Measurements from ENCODE around the gene CACNA1G. TPM values are rescaled to one million over a fixed set of nuclear protein-coding genes. Genes with fewer than 3 reads are reported as not detected.

The CACNA1G gene
- total and polyA plus RNA-seq, 9 of the 15 experiments (the other 6 are each of a cell fraction or from before 2014, with no cell fraction given): 0.01 TPM; not detected in 8

GRCh38 chr17:50626037-50626574, 65.6 kb downstream of the CACNA1G start (continued):
- TF ChIP-seq REST (IDR thresholded peaks at IDR 0.05; ENCODE audit: borderline replicate concordance) (peak; percentile 86), REST (CRISPR knock-in tag; IDR thresholded peaks at IDR 0.05; ENCODE audit: low read depth) (no peak), ARID2 (IDR thresholded peaks at IDR 0.05) (0 out of 2 replicates have a peak, but pooled peaks have one; percentile 37), ZNF583 (CRISPR knock-in tag; IDR thresholded peaks at IDR 0.05) (no peak), E4F1 (CRISPR knock-in tag; IDR thresholded peaks at IDR 0.05; ENCODE audit: borderline replicate concordance) (no peak), MAZ (CRISPR knock-in tag; conservative IDR thresholded peaks at IDR 0.05 in 1 of 2, IDR thresholded peaks at IDR 0.05 in 1 of 2) (peak in 1 of 2 experiments; percentile 64; a peak in 2 of 4 replicates), TCF7 (IDR thresholded peaks at IDR 0.05; ENCODE audit: borderline replicate concordance) (no peak), KDM4B (IDR thresholded peaks at IDR 0.05; ENCODE audit: borderline replicate concordance in 2 of 2, low read depth in 1 of 2) (no peak), ZBTB7A (IDR thresholded peaks at IDR 0.05; ENCODE audit: borderline replicate concordance, control insufficient read depth, low read depth, low read length) (0 out of 2 replicates have a peak, but pooled peaks have one; percentile 45), DEAF1 (CRISPR knock-in tag; IDR thresholded peaks at IDR 0.05) (peak; percentile 54), CC2D1A (IDR thresholded peaks at IDR 0.05) (0 out of 2 replicates have a peak, but pooled peaks have one; percentile 55), ZC3H8 (IDR thresholded peaks at IDR 0.05) (no peak), SMC3 (conservative IDR thresholded peaks at IDR 0.05; ENCODE audit: insufficient read depth, low read depth, low read length) (peak; percentile 94), YY1 (IDR thresholded peaks at IDR 0.05; ENCODE audit: borderline replicate concordance in 1 of 3, control insufficient read depth in 1 of 3, extremely low read depth in 1 of 3, insufficient read depth in 3 of 3, insufficient read length in 1 of 3, insufficient replicate concordance in 2 of 3, low read depth in 1 of 3, low read length in 2 of 3) (no peak), ERF (CRISPR knock-in tag; IDR thresholded peaks at IDR 0.05) (0 out of 2 replicates have a peak, but pooled peaks have one; percentile 33)
